Ascending aorta (tissue), 2 donors: ENCODE data around the gene DNAJB11. TPM values are rescaled to one million over a fixed set of nuclear protein-coding genes. Genes with fewer than 3 reads are reported as not detected.
A peak's percentile ranks its signal among the peaks of the same experiment; 100 is the strongest.

ENCODE experiments used
- DNase-seq, 2 donors: peaks; one replicate each; pipeline ENCODE4 v3.0.0-alpha.2; 2019; ENCODE audit warnings: low spot score in 2 of 2
- H3K27ac ChIP-seq, 2 donors: fragments of 200-600 bp; sonication (generic); one replicate each; pipeline ENCODE4 v1.5.1; 2016 to 2017; ENCODE audit warnings: mild to moderate bottlenecking in 1 of 2
- H3K27me3 ChIP-seq: fragments of 200-600 bp; sonication (generic); one replicate; pipeline ENCODE4 v1.5.1; 2017
- H3K36me3 ChIP-seq, 2 donors: fragments of 200-600 bp; sonication (generic); one replicate each; pipeline ENCODE4 v1.5.1; 2016
- H3K4me1 ChIP-seq, 2 donors: fragments of 200-600 bp; sonication (generic); one replicate each; pipeline ENCODE4 v1.5.1; 2016 to 2017; ENCODE audit warnings: mild to moderate bottlenecking in 1 of 2
- H3K4me3 ChIP-seq, 2 donors: fragments of 200-600 bp; sonication (generic); one replicate each; pipeline ENCODE4 v1.5.1; 2016 to 2017; ENCODE audit warnings: mild to moderate bottlenecking in 1 of 2
- H3K9me3 ChIP-seq, 2 donors: fragments of 200-600 bp; sonication (generic); one replicate each; pipeline ENCODE4 v1.5.1; 2016
- intact Hi-C: fragments of 100-400 bp; cut with DNase I; formaldehyde crosslinking; loops from one replicate; pipeline ENCODE4 v1.15.1; 2023
- total RNA-seq: library from RNA; depleted of rRNA; stranded (reverse); fragments of >200 nt; gene quantifications from one replicate; pipeline ENCODE4 v1.1.0, GENCODE V29; 2016
- TF ChIP-seq, protein P1 (sequence below), 3 experiments: fragments of 200-600 bp in 2 of 3; fragments of 450-650 bp in 1 of 3; sonication (generic) in 2 of 3; IDR thresholded peaks; one replicate each; pipeline ENCODE4 v1.5.1; 2016 to 2019; ENCODE audit warnings: antibody characterized with exemption in 3 of 3, mild to moderate bottlenecking in 1 of 3, moderate library complexity in 1 of 3

DNAJB11 gene
- total RNA-seq, 1 donor from 2014 or later = 31.3 TPM

DNA sequence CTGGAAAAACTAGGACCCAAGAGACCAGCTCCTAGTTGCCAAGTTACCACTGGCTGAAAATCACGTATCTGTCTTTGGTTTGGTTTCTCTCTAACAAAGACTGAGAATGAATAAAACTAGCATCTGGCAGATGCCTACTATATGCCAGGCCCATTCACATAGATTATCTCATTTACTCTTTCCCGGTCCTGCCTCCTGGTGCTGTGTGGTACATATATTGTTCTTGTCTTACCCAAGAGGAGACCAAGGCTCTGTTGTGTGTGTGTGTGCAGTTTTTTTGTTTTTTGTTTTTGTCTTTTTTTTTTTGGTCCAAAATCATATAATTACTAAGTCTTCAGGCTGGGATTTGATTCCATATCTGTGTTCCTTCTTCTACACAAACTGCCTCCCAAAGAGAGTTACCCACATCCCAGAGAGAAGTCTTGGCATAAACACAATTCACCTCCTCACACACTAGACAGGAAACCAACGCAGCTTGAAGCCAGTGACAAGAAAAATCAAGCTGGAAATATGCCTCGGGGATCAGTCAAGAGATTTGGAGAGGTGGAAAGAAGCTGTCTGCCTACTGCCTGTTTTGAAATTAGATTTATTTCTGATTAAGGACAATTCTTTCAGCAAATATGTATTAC lies 43.2 kb downstream of the DNAJB11 start:
- TF ChIP-seq, protein P1, sequence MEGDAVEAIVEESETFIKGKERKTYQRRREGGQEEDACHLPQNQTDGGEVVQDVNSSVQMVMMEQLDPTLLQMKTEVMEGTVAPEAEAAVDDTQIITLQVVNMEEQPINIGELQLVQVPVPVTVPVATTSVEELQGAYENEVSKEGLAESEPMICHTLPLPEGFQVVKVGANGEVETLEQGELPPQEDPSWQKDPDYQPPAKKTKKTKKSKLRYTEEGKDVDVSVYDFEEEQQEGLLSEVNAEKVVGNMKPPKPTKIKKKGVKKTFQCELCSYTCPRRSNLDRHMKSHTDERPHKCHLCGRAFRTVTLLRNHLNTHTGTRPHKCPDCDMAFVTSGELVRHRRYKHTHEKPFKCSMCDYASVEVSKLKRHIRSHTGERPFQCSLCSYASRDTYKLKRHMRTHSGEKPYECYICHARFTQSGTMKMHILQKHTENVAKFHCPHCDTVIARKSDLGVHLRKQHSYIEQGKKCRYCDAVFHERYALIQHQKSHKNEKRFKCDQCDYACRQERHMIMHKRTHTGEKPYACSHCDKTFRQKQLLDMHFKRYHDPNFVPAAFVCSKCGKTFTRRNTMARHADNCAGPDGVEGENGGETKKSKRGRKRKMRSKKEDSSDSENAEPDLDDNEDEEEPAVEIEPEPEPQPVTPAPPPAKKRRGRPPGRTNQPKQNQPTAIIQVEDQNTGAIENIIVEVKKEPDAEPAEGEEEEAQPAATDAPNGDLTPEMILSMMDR (IDR thresholded peaks at IDR 0.05) = no peak
- Histone ChIP-seq H3K27me3 (no peaks in the 10 kb centered on the region), H3K4me3 (no peak overlapping the region), H3K9me3 (no peaks in the 10 kb centered on the region), H3K4me1 (peaks cover 2 to 4% of the 10 kb centered on the region in 2 donors), H3K36me3 (no peaks in the 10 kb centered on the region), H3K27ac (no peak overlapping the region)
- intact Hi-C loops = loop anchor here (2.0 to 10.0 kb wide), 2 partner anchors 171 to 321 kb away; partner anchors contain the start of gene ST6GAL1
- no peak for DNase-seq

DNA sequence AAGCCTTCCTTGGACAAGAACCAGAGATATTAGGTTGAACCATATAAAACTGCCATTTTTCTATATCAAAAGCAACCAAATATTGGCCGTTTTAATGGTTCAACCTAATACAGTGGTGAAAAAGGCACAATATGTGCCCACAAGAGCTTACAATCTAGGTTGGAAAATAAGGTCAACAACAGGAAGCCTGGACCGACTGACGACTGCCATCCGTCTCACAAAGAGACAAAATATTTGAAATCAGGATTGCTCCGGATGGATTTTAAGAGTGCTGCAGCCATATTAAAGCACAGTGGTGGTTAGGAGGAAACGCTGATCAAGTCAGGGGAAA lies 43.7 kb downstream of the DNAJB11 start:
- DNase-seq = no peak
- Histone ChIP-seq H3K4me1 (peaks cover 2 to 4% of the 10 kb centered on the region in 2 donors), H3K27me3 (no peaks in the 10 kb centered on the region), H3K9me3 (no peaks in the 10 kb centered on the region), H3K4me3 (no peak overlapping the region), H3K36me3 (no peaks in the 10 kb centered on the region), H3K27ac (no peak overlapping the region)
- intact Hi-C loops = loop anchor here (2.0 to 10.0 kb wide), 2 partner anchors 171 to 321 kb away; partner anchors contain the start of gene ST6GAL1
- TF ChIP-seq, protein P1 (IDR thresholded peaks at IDR 0.05) = no peak

DNA sequence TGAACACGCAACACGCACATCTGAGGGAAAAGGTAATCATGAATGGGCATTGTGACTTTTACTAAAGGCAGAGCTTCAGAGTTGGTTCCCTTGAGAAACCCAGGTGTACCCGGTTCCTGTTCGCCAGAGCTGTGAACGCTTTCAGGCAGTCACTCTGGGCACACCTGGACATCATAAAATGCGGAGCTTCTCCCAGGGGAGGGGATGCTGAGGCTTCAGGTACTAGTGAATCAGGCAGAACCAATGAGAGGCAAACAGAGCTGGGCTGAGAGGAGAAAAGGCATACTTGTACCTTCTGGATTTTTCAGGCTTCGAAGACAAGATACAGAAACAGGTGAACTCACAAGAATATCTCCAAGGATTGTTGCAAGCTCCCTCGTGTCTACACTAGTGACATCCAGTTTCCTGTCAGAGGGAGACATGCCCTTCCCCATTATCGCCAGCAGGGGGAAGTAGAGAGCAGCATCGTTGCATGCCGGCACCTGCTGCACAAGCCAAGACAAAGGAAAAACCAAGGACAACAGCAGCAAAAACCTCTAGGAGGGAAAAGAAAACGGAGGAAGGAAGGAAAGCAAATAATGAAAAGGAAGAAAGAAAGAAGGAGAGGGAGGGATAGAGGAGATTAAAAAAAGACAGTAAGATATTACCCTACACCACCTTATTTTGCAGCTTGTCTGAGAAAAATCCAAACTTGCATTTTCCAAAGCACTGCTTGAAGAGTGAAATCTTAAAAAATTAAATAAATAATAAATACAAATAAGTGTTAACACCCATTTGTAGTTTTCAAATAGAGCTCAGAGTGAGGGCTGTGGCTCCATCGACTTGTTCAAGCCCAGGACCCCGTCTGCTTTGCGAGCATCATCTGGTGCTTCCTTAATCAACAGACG lies 44.3 kb downstream of the DNAJB11 start:
- H3K27ac ChIP-seq = no peak overlapping the region
- no peak overlapping the region for H3K4me3 ChIP-seq
- H3K4me1 ChIP-seq = peaks cover 2 to 4% of the 10 kb centered on the region in 2 donors
- TF ChIP-seq, protein P1 (IDR thresholded peaks at IDR 0.05) = peak; percentile 77 to 99 (median 97)
- intact Hi-C loops = loop anchor here (2.0 to 10.0 kb wide), 4 partner anchors 170 to 1097 kb away; partner anchors contain the start of gene ST6GAL1
- H3K36me3 ChIP-seq = no peaks in the 10 kb centered on the region
- H3K9me3 ChIP-seq = no peaks in the 10 kb centered on the region
- DNase-seq = peak in 1 of 2 donors; percentile 83
- H3K27me3 ChIP-seq = no peaks in the 10 kb centered on the region

DNA sequence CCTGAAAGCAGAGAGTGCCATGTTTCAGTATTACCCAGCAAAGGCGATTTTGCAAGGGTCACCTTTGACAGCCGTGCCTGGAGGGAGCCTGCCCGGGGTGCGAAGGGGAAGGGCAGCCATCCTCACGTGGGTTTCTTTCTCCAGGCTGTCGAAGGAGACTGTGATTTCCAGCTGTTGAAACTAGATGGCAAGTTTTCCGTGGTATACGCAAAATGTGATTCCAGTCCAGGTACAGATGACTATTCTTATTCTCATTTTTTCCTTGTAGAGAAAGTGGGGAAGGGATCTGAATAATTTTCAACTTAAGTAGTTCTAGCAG lies 45.7 kb downstream of the DNAJB11 start:
- no peaks in the 10 kb centered on the region for H3K27me3 ChIP-seq
- H3K27ac ChIP-seq = no peak overlapping the region
- TF ChIP-seq, protein P1 (IDR thresholded peaks at IDR 0.05) = no peak
- DNase-seq = no peak
- peaks cover 2 to 4% of the 10 kb centered on the region in 2 donors for H3K4me1 ChIP-seq
- no peaks in the 10 kb centered on the region for H3K9me3 ChIP-seq
- no peaks in the 10 kb centered on the region for H3K36me3 ChIP-seq
- no peak overlapping the region for H3K4me3 ChIP-seq
- intact Hi-C loops = loop anchor here (2.0 to 10.0 kb wide), 5 partner anchors 209 to 1096 kb away; partner anchors contain the start of gene ST6GAL1

DNA sequence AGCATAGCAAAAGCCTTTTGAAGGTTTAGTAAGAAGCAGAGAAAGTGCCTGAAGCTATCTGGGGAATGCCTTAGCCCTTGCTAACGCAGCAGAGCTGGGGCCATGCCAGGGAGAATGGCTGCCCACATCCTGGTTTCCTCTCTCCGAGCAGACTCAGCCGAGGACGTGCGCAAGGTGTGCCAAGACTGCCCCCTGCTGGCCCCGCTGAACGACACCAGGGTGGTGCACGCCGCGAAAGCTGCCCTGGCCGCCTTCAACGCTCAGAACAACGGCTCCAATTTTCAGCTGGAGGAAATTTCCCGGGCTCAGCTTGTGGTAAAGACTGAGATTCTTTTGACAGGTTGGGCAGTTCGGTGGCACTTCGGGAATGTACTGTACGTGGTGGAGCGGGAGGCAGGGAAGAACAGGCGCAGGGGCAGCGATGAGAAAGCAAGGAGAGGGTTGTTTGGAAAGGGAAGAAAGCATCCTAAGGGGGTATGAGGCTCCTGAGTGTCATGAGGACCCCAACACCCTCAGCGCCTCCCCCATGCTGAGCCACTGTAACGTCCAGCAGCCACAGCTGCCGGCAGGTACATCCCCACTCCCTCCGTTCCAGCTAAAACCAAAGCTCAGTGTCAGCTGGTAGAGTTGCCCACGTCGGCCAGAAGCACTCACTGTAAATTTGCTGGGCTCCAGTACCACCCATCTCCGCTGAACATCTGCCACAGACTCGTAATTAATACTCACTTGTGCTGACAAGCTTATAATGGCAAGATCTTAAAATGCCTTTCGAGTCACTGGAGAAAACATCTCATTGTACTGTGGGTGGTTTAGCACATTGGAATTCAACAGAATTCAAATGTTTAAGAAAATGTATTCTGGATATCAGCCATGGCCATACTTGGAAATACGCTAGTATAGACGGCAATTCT lies 46.8 kb downstream of the DNAJB11 start:
- peaks cover 2 to 4% of the 10 kb centered on the region in 2 donors for H3K4me1 ChIP-seq
- H3K27ac ChIP-seq = no peak overlapping the region
- intact Hi-C loops = loop anchor here (1.0 to 10.0 kb wide), 6 partner anchors 50 to 1095 kb away; partner anchors contain the start of genes ST6GAL1 and TBCCD1
- no peaks in the 10 kb centered on the region for H3K27me3 ChIP-seq
- peak; percentile 66 to 93 for DNase-seq
- no peaks in the 10 kb centered on the region for H3K9me3 ChIP-seq
- H3K4me3 ChIP-seq = peak overlapping the region in 1 of 2 donors; percentile 45
- TF ChIP-seq, protein P1 (IDR thresholded peaks at IDR 0.05) = peak; percentile 86 to 93 (median 88)
- no peaks in the 10 kb centered on the region for H3K36me3 ChIP-seq
